Aortic smooth muscle cell (primary cell): ENCODE measurements around the gene UNC50. TPM values are rescaled to one million over a fixed set of nuclear protein-coding genes. Genes with fewer than 3 reads are reported as not detected.

Experiments used
- total RNA-seq: library from RNA; depleted of rRNA; stranded (reverse); fragments of >200 nt; gene quantifications from 2 replicates; pipeline ENCODE4 v1.2.3, GENCODE V29; 2014

UNC50 gene, protein sequence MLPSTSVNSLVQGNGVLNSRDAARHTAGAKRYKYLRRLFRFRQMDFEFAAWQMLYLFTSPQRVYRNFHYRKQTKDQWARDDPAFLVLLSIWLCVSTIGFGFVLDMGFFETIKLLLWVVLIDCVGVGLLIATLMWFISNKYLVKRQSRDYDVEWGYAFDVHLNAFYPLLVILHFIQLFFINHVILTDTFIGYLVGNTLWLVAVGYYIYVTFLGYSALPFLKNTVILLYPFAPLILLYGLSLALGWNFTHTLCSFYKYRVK
- 51.3 and 59.0 TPM in 2 replicates for total RNA-seq

DNA sequence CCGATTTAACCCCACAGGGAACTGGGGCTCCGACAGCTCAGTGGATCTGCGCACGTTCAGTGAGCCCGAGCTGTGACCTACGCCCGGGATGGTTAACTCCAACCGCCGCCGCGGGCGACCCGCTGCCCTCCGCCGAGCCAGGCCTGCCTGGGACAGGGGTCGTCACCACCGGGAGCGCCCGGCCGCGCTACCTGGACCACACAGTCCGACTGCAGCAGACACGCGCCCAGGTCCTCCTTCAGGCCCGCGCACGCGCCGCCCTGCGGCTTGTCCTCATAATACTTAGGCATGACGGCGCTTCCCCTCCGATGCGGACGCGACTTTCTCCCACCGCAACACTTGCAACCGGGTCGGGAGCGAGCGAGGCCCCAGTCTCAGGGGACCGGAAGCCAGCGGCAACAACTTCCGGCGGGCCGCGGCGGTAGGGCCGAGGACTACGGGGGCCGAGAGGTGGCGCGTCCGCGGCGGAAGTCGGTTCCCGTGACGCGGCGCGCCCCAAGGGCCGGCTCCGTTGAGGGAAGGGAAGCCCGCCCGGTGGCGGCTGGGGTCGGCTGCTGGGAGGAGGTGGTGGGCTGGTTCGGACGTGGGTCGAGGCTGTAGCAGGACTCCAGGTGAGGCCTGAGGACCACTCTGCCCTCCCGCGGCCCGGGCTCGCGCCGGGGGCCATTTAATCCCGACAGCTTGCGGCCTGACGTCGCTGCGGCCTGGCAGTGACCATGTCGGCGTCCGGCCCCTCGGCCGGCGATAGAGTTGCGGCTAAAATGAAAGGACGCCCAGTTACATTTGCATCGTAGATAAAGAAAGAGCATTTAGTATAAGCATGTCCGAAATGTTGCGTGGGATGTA, at the start of gene UNC50, which contains the start of gene COA5:
Gene UNC50 (plus strand): TSS at position 474 of the 846 bp plus-strand sequence. CDS start 1,171 bp downstream, outside the sequence.
Gene COA5 (minus strand): TSS at position 397 of the 846 bp plus-strand sequence. CDS start 107 bp downstream, at position 290.

Other genes with a start within 250 kb of the UNC50 start
- 21.8 and 23.9 TPM in 2 replicates for gene INPP4A, start 163.7 kb upstream of the UNC50 start, total RNA-seq
- 34.1 and 37.8 TPM in 2 replicates for gene COA5, start 77 bp upstream of the UNC50 start, total RNA-seq
- gene MGAT4A, start 122.5 kb downstream of the UNC50 start, total RNA-seq: 1.6 and 2.2 TPM in 2 replicates